HCT116 (cell line): ENCODE results near the gene MN1. TPM values are rescaled to one million over a fixed set of nuclear protein-coding genes. Genes with fewer than 3 reads are reported as not detected.

Source experiments
- ATAC-seq: fragments of 200-7000 bp; cut with Tn5 transposase; 2 replicates; pipeline ENCODE4 v1.9.1; 2020; ENCODE audit warnings: mild to moderate bottlenecking, moderate library complexity
- BruUV-seq: library from RNA; stranded (reverse); fragments of 400-500 nt; replicated peaks from 2 replicates; lab custom pipeline; 2021; lab: Mats Ljungman, UMichigan
- CTCF ChIA-PET: fragments of 300-600 bp; sonication (Branson Sonifier 250); formaldehyde crosslinking; loops from one replicate; lab custom pipeline; 2021; ENCODE audit warnings: antibody characterized with exemption; lab: Charles Lee
- POLR2A ChIA-PET: fragments of 300-600, 350-600 bp; sonication (Branson Sonifier 250); formaldehyde crosslinking; loops from one replicate; lab custom pipeline; 2021; ENCODE audit warnings: antibody characterized with exemption; lab: Charles Lee
- RAD21 ChIA-PET, 2 experiments: fragments of 300-600 bp; sonication (Branson Sonifier 250); formaldehyde crosslinking; loops; one replicate each; lab custom pipeline; 2023; ENCODE audit warnings: low total read pairs in 2 of 2; ENCODE audit not compliant: uncharacterized antibody in 2 of 2, unreplicated experiment in 2 of 2, low non-redundant PET in 1 of 2; lab: Charles Lee
- DNase-seq: peaks from one replicate; pipeline ENCODE4 v3.0.0-alpha.2; 2010; ENCODE audit warnings: low read depth, low spot score
- H2AFZ ChIP-seq: fragments of 200-600 bp; shearing (Covaris generic), sonication (generic); 2 replicates; pipeline ENCODE4 v1.6.1; 2017; ENCODE audit warnings: low read depth, mixed run types, mixed read lengths, antibody characterized with exemption, low read length; ENCODE audit not compliant: poor library complexity, severe bottlenecking
- H3K27ac ChIP-seq: 2 replicates; pipeline ENCODE4 v1.5.1; 2012; ENCODE audit warnings: low read depth, low read length
- H3K27me3 ChIP-seq: fragments of 200-600 bp; sonication (generic); 2 replicates; pipeline ENCODE4 v1.6.1; 2016; ENCODE audit warnings: mixed run types, low read length, mixed read lengths; ENCODE audit not compliant: insufficient read depth
- H3K36me3 ChIP-seq, 2 experiments: fragments of 200-500 bp in 1 of 2; fragments of 200-600 bp in 1 of 2; sonication (Bioruptor generic) in 1 of 2; sonication (generic) in 1 of 2; 2 replicates each; pipeline versions ENCODE4 v1.5.1 to v1.6.1; 2014 to 2016; ENCODE audit warnings: low read length in 2 of 2, inconsistent platforms in 1 of 2, mixed read lengths in 1 of 2, mixed run types in 1 of 2; ENCODE audit not compliant: insufficient read depth in 2 of 2, control insufficient read depth in 1 of 2
- H3K4me1 ChIP-seq, 2 experiments: fragments of 200-600 bp in 1 of 2; sonication (generic) in 1 of 2; 2 replicates each; pipeline versions ENCODE4 v1.5.1 to v1.6.1; 2012 to 2017; ENCODE audit warnings: low read length in 2 of 2, inconsistent platforms in 1 of 2, mild to moderate bottlenecking in 1 of 2, mixed read lengths in 1 of 2, mixed run types in 1 of 2, moderate library complexity in 1 of 2; ENCODE audit not compliant: insufficient read depth in 2 of 2, control insufficient read depth in 1 of 2
- H3K4me2 ChIP-seq: fragments of 200-600 bp; sonication (generic); 2 replicates; pipeline ENCODE4 v1.6.1; 2017; ENCODE audit warnings: mixed run types, low read length, mixed read lengths
- H3K4me3 ChIP-seq, 2 experiments: fragments of 200-600 bp in 1 of 2; sonication (generic) in 1 of 2; replicated peaks in 1 of 2; 2 replicates each; pipeline ENCODE4 v1.5.1; 2011 to 2016; ENCODE audit warnings: low read length in 2 of 2, control low read depth in 1 of 2, low read depth in 1 of 2, mild to moderate bottlenecking in 1 of 2, mixed read lengths in 1 of 2, mixed run types in 1 of 2
- H3K79me2 ChIP-seq: fragments of 200-600 bp; sonication (generic); 2 replicates; pipeline ENCODE4 v1.6.1; 2017; ENCODE audit warnings: mild to moderate bottlenecking, mixed run types, low read length, moderate library complexity, mixed read lengths; ENCODE audit not compliant: insufficient read depth
- H3K9ac ChIP-seq: fragments of 200-600 bp; sonication (generic); 2 replicates; pipeline ENCODE4 v1.6.1; 2016; ENCODE audit warnings: low read length, mixed read lengths
- H3K9me2 ChIP-seq: fragments of 200-600 bp; sonication (generic), shearing (Covaris generic); 2 replicates; pipeline ENCODE4 v1.6.1; 2017; ENCODE audit warnings: mixed run types, mild to moderate bottlenecking, moderate library complexity; ENCODE audit not compliant: insufficient read depth
- H3K9me3 ChIP-seq, 2 experiments: fragments of 200-500 bp in 1 of 2; fragments of 200-600 bp in 1 of 2; sonication (Bioruptor generic) in 1 of 2; sonication (generic) in 1 of 2; 2 replicates each; pipeline ENCODE4 v1.6.1; 2014 to 2017; ENCODE audit warnings: low read length in 2 of 2, mixed read lengths in 2 of 2, inconsistent platforms in 1 of 2, low read depth in 1 of 2, mild to moderate bottlenecking in 1 of 2, mixed run types in 1 of 2, moderate library complexity in 1 of 2; ENCODE audit not compliant: control insufficient read depth in 1 of 2, insufficient read depth in 1 of 2
- H4K20me1 ChIP-seq: fragments of 200-600 bp; sonication (generic), shearing (Covaris generic); 2 replicates; pipeline ENCODE4 v1.6.1; 2017; ENCODE audit warnings: mixed run types, mild to moderate bottlenecking, moderate library complexity; ENCODE audit not compliant: insufficient read depth
- CBX3 ChIP-seq: IDR thresholded peaks from 2 replicates; pipeline ENCODE4 v1.6.1; 2012; ENCODE audit warnings: low read depth
- CTCF ChIP-seq, 3 experiments: fragments of 200-600 bp in 1 of 3; sonication (generic) in 1 of 3; IDR thresholded peaks in 2 of 3; conservative IDR thresholded peaks in 1 of 3; 2 replicates each; pipeline ENCODE4 v1.5.1; 2012 to 2017; ENCODE audit warnings: low read depth in 2 of 3, low read length in 2 of 3, antibody characterized with exemption in 1 of 3, borderline replicate concordance in 1 of 3, control low read depth in 1 of 3, mild to moderate bottlenecking in 1 of 3, mixed read lengths in 1 of 3, mixed run types in 1 of 3, moderate library complexity in 1 of 3; ENCODE audit not compliant: insufficient read depth in 1 of 3
- EGR1 ChIP-seq: IDR thresholded peaks from 2 replicates; pipeline ENCODE4 v1.6.1; 2012; ENCODE audit warnings: low read depth
- FOSL1 ChIP-seq: IDR thresholded peaks from 2 replicates; pipeline ENCODE4 v1.6.1; 2012; ENCODE audit warnings: low read depth
- JUND ChIP-seq: IDR thresholded peaks from 2 replicates; pipeline ENCODE4 v1.6.1; 2012
- MAX ChIP-seq: IDR thresholded peaks from 2 replicates; pipeline ENCODE4 v1.6.1; 2012
- POLR2AphosphoS5 ChIP-seq: IDR thresholded peaks from 2 replicates; pipeline ENCODE4 v1.6.1; 2011; ENCODE audit warnings: mild to moderate bottlenecking, low read depth, low read length, moderate library complexity
- RAD21 ChIP-seq: IDR thresholded peaks from 2 replicates; pipeline ENCODE4 v1.6.1; 2012; ENCODE audit warnings: low read depth, mild to moderate bottlenecking
- SP1 ChIP-seq: IDR thresholded peaks from 2 replicates; pipeline ENCODE4 v1.6.1; 2012; ENCODE audit warnings: low read depth
- SRF ChIP-seq: IDR thresholded peaks from 2 replicates; pipeline ENCODE4 v1.6.1; 2012; ENCODE audit warnings: low read depth
- TCF7L2 ChIP-seq: IDR thresholded peaks from 2 replicates; pipeline ENCODE4 v1.7.0; 2011; ENCODE audit warnings: borderline replicate concordance, inconsistent platforms; ENCODE audit not compliant: insufficient read depth, insufficient read length; ENCODE audit errors: extremely low read depth
- intact Hi-C: fragments of 100-400 bp; cut with micrococcal nuclease; formaldehyde crosslinking; loops from 2 replicates; pipeline ENCODE4 v1.10.0; 2022
- total RNA-seq: library from RNA; stranded (reverse); gene quantifications from one replicate; pipeline ENCODE4 v1.2.1, GENCODE V29; 2021; ENCODE audit not compliant: unreplicated experiment

MN1 gene
- total RNA-seq, 1 experiment from 2014 or later = 2.9 TPM

GRCh38 chr22:27719036-27719347, 82.6 kb downstream of the MN1 start:
- ATAC-seq (no peak), DNase-seq (no peak)
- RAD21 ChIA-PET = no interaction called here
- Histone ChIP-seq H3K9me3 (no peaks in the 10 kb centered on the region), H2AFZ (no peak overlapping the region), H3K4me1 (peaks cover 28 to 40% of the 10 kb centered on the region in 2 experiments), H3K9me2 (no peaks in the 10 kb centered on the region), H3K9ac (no peak overlapping the region), H4K20me1 (no peaks in the 10 kb centered on the region), H3K27ac (peak overlapping the region; percentile 67), H3K27me3 (no peaks in the 10 kb centered on the region), H3K36me3 (no peaks in the 10 kb centered on the region), H3K4me3 (no peak overlapping the region), H3K4me2 (peak overlapping the region; percentile 79), H3K79me2 (no peaks in the 10 kb centered on the region)
- no peak for TF ChIP-seq POLR2AphosphoS5
- no peak for TF ChIP-seq EGR1
- no peak for TF ChIP-seq JUND
- no peak for TF ChIP-seq CBX3
- no TSS peak for BruUV-seq
- CTCF ChIA-PET = interaction anchor here (1.0 kb wide), 1 partner anchor 30 kb away, joined by 3 read pairs; no protein-coding TSS in a partner anchor
- POLR2A ChIA-PET = no interaction called here
- intact Hi-C loops = no loop called here

GRCh38 chr22:27718186-27719035, 83.1 kb downstream of the MN1 start:
- H3K4me3 ChIP-seq = peak overlapping the region; percentile 15 to 49; a peak in 3 of 4 replicates
- no peaks in the 10 kb centered on the region for H3K79me2 ChIP-seq

More at GRCh38 chr22:27718186-27719035, 83.1 kb downstream of the MN1 start:
- peak; percentile 95 for ATAC-seq
- H3K4me1 ChIP-seq = peaks cover 28 to 40% of the 10 kb centered on the region in 2 experiments
- H3K4me2 ChIP-seq = peak overlapping the region; percentile 79
- peak; percentile 87 for DNase-seq
- CTCF ChIA-PET = interaction anchor here (1.0 kb wide), 2 partner anchors 30 to 36 kb away, joined by 3 read pairs; no protein-coding TSS in a partner anchor
- H3K9me3 ChIP-seq = no peaks in the 10 kb centered on the region
- no peaks in the 10 kb centered on the region for H3K27me3 ChIP-seq
- H3K9me2 ChIP-seq = no peaks in the 10 kb centered on the region
- no peaks in the 10 kb centered on the region for H3K36me3 ChIP-seq
- peak overlapping the region; percentile 61 for H3K9ac ChIP-seq
- H3K27ac ChIP-seq = peak overlapping the region; percentile 67
- POLR2A ChIA-PET = no interaction called here
- H2AFZ ChIP-seq = no peak overlapping the region
- TF ChIP-seq CBX3 (peak; percentile 79), CTCF (IDR thresholded peaks at IDR 0.05 in 2 of 3, conservative IDR thresholded peaks at IDR 0.05 in 1 of 3; ENCODE audit: borderline replicate concordance in 1 of 3, insufficient read depth in 1 of 3, low read depth in 2 of 3, low read length in 2 of 3) (no peak), TCF7L2 (peak; percentile 38), FOSL1 (peak; percentile 84), EGR1 (no peak), POLR2AphosphoS5 (peak; percentile 65), JUND (peak; percentile 87), RAD21 (peak; percentile 21; the same call in 1 of the 2 replicates), SP1 (peak; percentile 78), MAX (peak; percentile 62), SRF (no peak)
- no peaks in the 10 kb centered on the region for H4K20me1 ChIP-seq
- RAD21 ChIA-PET = no interaction called here
- TSS peak; percentile 81 for BruUV-seq
- intact Hi-C loops = no loop called here
